C4-2B (cell line): Measurements from ENCODE around the gene UQCRH.
"Not testable (repeated sequence)": the region's sequence is repeated elsewhere in the genome, so short reads cannot be mapped to it uniquely, and the experiment has no call there.

Source experiments
- ZFX ChIP-seq: fragments of 450-650 bp; IDR thresholded peaks from 2 replicates; pipeline ENCODE4 v1.6.1; 2017
- TF ChIP-seq, protein P1 (sequence below): fragments of 450-650 bp; conservative IDR thresholded peaks from 2 replicates; pipeline ENCODE4 v1.5.1; 2017; ENCODE audit warnings: mild to moderate bottlenecking

DNA sequence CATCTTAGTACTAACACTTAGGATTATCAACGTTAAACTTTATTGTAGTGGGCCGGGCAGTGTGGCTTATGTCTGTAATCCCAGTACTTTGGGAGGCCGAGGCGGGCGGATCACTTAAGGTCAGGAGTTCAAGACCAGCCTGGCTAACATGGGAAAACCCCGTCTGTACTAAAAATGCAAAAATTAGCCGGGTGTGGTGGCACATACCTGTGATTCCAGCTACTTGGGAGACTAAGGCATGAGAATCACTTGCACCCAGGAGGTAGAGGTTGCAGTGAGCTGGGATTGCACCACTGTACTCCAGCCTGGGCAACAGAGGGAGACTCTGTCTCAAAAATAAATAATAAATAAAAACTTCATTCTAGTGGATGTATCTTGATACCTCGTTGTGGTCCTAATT, 62.3 kb downstream of the UQCRH start:
- TF ChIP-seq, protein P1, sequence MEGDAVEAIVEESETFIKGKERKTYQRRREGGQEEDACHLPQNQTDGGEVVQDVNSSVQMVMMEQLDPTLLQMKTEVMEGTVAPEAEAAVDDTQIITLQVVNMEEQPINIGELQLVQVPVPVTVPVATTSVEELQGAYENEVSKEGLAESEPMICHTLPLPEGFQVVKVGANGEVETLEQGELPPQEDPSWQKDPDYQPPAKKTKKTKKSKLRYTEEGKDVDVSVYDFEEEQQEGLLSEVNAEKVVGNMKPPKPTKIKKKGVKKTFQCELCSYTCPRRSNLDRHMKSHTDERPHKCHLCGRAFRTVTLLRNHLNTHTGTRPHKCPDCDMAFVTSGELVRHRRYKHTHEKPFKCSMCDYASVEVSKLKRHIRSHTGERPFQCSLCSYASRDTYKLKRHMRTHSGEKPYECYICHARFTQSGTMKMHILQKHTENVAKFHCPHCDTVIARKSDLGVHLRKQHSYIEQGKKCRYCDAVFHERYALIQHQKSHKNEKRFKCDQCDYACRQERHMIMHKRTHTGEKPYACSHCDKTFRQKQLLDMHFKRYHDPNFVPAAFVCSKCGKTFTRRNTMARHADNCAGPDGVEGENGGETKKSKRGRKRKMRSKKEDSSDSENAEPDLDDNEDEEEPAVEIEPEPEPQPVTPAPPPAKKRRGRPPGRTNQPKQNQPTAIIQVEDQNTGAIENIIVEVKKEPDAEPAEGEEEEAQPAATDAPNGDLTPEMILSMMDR, result not testable (repeated sequence)
- TF ChIP-seq ZFX, result not testable (repeated sequence)
